ENCODE results near the gene FBN2.

The FBN2 gene

DNA sequence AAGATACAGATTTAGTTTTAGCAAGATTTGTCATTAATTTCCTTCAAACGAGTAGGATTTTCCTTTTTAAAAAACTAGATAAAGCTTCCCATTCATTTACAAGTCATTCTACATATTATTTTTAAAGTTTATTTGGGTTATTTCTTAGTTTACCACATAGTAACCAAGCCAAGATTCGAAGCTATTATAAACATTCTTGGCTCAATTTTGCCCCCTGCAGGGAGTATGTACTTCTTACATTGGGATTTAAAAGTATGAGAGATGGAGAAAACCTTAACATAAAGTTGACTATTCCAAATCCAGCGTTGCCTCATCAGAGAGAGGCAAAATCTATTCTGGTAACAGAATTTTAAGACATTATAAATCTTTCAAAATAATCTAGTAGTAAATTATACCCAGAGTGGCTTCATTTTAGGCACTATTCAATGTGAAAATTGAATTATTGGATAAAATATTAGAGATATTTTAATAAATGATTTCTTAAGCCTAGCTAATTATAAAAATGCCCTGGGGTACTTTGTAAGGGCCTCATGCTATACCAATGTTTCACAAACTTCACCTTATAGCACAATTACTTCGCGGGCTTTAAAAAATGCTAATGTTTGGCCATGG, 39.1 kb downstream of the FBN2 start:
- H3K4me1 ChIP-seq (ENCODE audit: insufficient read depth, low read length): peaks cover 25% of the 10 kb centered on the region
- H3K27me3 ChIP-seq (ENCODE audit: insufficient read depth, low read length): no peaks in the 10 kb centered on the region
- no peaks in the 10 kb centered on the region; the same call in 1 of the 2 replicates for H3K36me3 ChIP-seq (ENCODE audit: insufficient read depth, low read length)
- H3K27ac ChIP-seq (ENCODE audit: low read depth, low read length): no peak overlapping the region
- H3K9ac ChIP-seq (ENCODE audit: low read depth, low read length): no peak overlapping the region
- WGBS: 68% methylated on average over 2 of the region's 5 CpGs
- peaks cover 9% of the 10 kb centered on the region for H3K9me3 ChIP-seq (ENCODE audit: insufficient read depth, low read depth, low read length)
- H3K4me3 ChIP-seq (ENCODE audit: low read length): no peak overlapping the region

DNA sequence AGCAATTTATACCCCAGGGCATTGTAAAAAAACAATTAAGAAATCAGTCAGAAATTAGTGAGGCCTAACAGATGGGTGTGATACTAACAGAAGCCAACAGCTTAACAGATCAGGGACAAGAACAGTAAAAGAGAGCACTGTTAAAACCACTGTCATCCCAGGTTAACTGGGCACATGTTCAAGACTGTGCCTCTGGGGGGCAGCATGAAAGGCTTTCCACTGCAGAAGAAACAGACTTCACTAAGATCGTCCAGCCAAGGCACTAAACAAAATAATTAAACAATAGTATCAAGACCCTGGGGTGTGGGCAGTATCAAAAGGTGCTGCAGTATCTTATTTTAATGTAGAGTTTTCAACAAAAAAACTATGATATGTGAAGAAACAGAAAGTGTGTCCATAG, 43.5 kb downstream of the FBN2 start:
- Histone ChIP-seq H3K4me1 (ENCODE audit: insufficient read depth, low read length) (peaks cover 17% of the 10 kb centered on the region), H3K4me3 (ENCODE audit: low read length) (no peak overlapping the region), H3K27ac (ENCODE audit: low read depth, low read length) (no peak overlapping the region), H3K27me3 (ENCODE audit: insufficient read depth, low read length) (no peaks in the 10 kb centered on the region), H3K9ac (ENCODE audit: low read depth, low read length) (no peak overlapping the region), H3K36me3 (ENCODE audit: insufficient read depth, low read length) (no peaks in the 10 kb centered on the region; the same call in 1 of the 2 replicates), H3K9me3 (ENCODE audit: insufficient read depth, low read depth, low read length) (no peaks in the 10 kb centered on the region)
- 40% methylated on average over 1 of the region's 1 CpG for WGBS

DNA sequence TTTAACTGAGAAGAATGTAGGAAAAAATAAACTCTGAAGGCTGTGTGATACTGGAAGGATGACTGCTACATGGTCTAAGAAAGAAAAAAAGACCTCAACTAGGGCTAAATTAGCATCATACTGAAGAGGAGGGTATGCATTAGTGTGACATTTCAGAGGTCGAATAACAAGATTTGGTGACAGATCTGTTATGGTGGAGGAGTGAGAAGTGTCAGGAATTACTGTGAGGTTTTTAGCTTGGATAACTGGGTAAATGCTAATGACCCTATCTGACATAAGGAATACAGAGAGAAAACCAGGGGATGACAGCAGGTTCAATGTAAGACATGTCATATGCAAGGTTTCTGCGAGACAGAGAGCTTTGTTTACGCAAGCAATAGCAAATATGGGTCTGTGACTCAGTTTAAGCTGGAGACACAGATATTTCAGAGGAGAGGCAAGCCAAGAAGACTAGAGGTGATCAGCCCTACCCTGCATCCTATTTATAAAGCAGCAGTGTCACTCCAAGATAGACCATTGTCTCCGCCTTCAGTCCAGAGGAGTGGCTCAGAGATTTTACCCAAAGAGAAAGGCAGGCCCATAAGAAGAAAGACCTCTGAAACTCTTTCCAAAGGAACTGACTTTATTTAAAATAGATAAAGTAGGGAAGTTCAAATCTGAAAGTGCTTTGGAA, 44.3 kb downstream of the FBN2 start:
- Histone ChIP-seq H3K4me1 (ENCODE audit: insufficient read depth, low read length) (peaks cover 11% of the 10 kb centered on the region), H3K27ac (ENCODE audit: low read depth, low read length) (no peak overlapping the region), H3K9me3 (ENCODE audit: insufficient read depth, low read depth, low read length) (no peaks in the 10 kb centered on the region), H3K4me3 (ENCODE audit: low read length) (no peak overlapping the region), H3K9ac (ENCODE audit: low read depth, low read length) (no peak overlapping the region), H3K36me3 (ENCODE audit: insufficient read depth, low read length) (no peaks in the 10 kb centered on the region; the same call in 1 of the 2 replicates), H3K27me3 (ENCODE audit: insufficient read depth, low read length) (no peaks in the 10 kb centered on the region)
- WGBS: 91% methylated on average over 4 of the region's 4 CpGs

DNA sequence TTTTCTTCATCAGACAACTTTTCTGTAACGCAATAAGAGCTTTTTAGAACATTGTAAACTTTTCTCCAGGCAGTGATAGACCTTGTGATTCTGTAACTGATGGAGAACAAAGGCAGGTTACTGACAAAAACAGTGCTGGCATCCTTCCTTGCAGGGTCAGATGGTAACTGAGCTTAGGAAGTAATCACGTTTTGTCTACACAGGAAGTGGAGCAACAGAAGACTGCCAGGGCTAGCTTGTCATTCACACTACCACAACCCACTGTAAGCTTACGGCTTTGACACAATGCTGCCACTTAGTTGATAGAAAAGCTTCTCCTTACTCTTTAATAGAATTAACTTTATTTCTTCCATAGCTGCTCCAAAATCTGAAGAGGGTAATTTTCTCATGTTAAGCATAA, 46.8 kb downstream of the FBN2 start:
- 83% methylated on average over 3 of the region's 3 CpGs for WGBS
- H3K9ac ChIP-seq (ENCODE audit: low read depth, low read length): no peak overlapping the region
- no peaks in the 10 kb centered on the region for H3K27me3 ChIP-seq (ENCODE audit: insufficient read depth, low read length)
- no peaks in the 10 kb centered on the region; the same call in 1 of the 2 replicates for H3K36me3 ChIP-seq (ENCODE audit: insufficient read depth, low read length)
- H3K27ac ChIP-seq (ENCODE audit: low read depth, low read length): no peak overlapping the region
- H3K9me3 ChIP-seq (ENCODE audit: insufficient read depth, low read depth, low read length): no peaks in the 10 kb centered on the region
- H3K4me3 ChIP-seq (ENCODE audit: low read length): no peak overlapping the region
- peaks cover 11% of the 10 kb centered on the region; the same call in 1 of the 2 replicates for H3K4me1 ChIP-seq (ENCODE audit: insufficient read depth, low read length)

DNA sequence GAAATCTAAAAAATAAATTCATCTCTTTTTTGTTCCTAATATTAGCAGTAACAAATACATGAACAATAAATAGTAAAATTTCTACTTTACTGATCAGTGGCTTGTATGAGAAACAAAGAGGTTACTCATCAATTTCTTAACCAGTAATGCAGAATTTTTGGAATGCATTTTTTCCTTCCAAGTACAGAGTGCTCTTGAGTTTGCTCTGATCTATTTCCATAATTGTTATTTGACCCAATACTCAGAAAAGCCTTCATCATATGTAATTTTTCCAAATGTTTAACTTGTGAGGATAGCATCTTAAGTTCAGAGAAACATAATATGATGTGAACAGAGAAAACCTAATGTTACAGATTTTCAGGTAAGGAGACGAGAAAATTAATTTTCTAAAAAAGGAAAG, 47.3 kb downstream of the FBN2 start:
- H3K4me1 ChIP-seq (ENCODE audit: insufficient read depth, low read length): peaks cover 11% of the 10 kb centered on the region; the same call in 1 of the 2 replicates
- H3K9ac ChIP-seq (ENCODE audit: low read depth, low read length): no peak overlapping the region
- no peaks in the 10 kb centered on the region for H3K27me3 ChIP-seq (ENCODE audit: insufficient read depth, low read length)
- 100% methylated on average over 1 of the region's 1 CpG for WGBS
- H3K27ac ChIP-seq (ENCODE audit: low read depth, low read length): no peak overlapping the region
- H3K4me3 ChIP-seq (ENCODE audit: low read length): no peak overlapping the region
- H3K9me3 ChIP-seq (ENCODE audit: insufficient read depth, low read depth, low read length): no peaks in the 10 kb centered on the region
- H3K36me3 ChIP-seq (ENCODE audit: insufficient read depth, low read length): no peaks in the 10 kb centered on the region; the same call in 1 of the 2 replicates

DNA sequence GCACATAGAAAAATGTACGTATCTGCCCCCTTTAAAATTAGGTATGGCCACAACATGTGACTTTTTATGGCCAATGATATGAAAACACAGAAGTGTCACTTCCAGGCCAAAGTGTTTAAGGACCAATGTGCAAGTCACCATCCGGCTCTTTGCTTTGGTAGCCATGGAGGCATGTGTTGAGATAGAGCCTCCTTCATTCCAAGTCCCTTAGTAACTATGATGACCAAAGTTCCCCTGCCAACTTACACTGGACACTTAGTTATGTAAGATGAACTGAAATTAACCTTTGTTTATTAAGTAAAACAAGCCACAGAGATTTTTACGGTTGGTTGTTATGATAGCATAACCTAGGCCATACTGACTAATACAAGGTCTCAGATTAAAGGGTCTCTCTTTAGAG, 51.0 kb downstream of the FBN2 start:
- Histone ChIP-seq H3K27me3 (ENCODE audit: insufficient read depth, low read length) (no peaks in the 10 kb centered on the region), H3K4me3 (ENCODE audit: low read length) (no peak overlapping the region), H3K36me3 (ENCODE audit: insufficient read depth, low read length) (no peaks in the 10 kb centered on the region; the same call in 1 of the 2 replicates), H3K27ac (ENCODE audit: low read depth, low read length) (no peak overlapping the region), H3K9ac (ENCODE audit: low read depth, low read length) (no peak overlapping the region), H3K4me1 (ENCODE audit: insufficient read depth, low read length) (no peaks in the 10 kb centered on the region; the same call in 1 of the 2 replicates), H3K9me3 (ENCODE audit: insufficient read depth, low read depth, low read length) (no peaks in the 10 kb centered on the region)
- 77% methylated on average over 2 of the region's 3 CpGs for WGBS

DNA sequence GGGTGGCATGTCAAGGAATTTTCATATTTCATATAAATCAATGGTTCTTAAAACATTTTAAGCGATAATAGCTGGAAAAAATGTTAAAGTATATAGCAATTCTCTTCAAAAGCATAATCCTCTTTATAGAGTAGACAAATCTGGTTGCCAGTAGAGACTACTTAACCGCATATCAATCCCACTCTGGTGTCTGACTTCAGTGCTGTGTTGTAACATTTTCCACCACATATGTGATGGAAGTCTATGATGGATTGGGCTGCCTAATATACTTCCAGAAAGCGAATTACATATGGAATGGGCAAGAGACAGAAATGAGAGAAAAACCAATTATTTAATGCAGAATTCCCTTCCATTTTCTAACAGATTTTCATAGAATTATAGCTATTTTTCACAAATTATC, 54.3 kb downstream of the FBN2 start:
- H3K4me1 ChIP-seq (ENCODE audit: insufficient read depth, low read length): no peaks in the 10 kb centered on the region
- H3K4me3 ChIP-seq (ENCODE audit: low read length): no peak overlapping the region
- no peak overlapping the region for H3K9ac ChIP-seq (ENCODE audit: low read depth, low read length)
- WGBS: 94% methylated on average over 2 of the region's 3 CpGs
- H3K36me3 ChIP-seq (ENCODE audit: insufficient read depth, low read length): no peaks in the 10 kb centered on the region
- H3K27me3 ChIP-seq (ENCODE audit: insufficient read depth, low read length): no peaks in the 10 kb centered on the region
- no peaks in the 10 kb centered on the region for H3K9me3 ChIP-seq (ENCODE audit: insufficient read depth, low read depth, low read length)
- no peak overlapping the region for H3K27ac ChIP-seq (ENCODE audit: low read depth, low read length)

DNA sequence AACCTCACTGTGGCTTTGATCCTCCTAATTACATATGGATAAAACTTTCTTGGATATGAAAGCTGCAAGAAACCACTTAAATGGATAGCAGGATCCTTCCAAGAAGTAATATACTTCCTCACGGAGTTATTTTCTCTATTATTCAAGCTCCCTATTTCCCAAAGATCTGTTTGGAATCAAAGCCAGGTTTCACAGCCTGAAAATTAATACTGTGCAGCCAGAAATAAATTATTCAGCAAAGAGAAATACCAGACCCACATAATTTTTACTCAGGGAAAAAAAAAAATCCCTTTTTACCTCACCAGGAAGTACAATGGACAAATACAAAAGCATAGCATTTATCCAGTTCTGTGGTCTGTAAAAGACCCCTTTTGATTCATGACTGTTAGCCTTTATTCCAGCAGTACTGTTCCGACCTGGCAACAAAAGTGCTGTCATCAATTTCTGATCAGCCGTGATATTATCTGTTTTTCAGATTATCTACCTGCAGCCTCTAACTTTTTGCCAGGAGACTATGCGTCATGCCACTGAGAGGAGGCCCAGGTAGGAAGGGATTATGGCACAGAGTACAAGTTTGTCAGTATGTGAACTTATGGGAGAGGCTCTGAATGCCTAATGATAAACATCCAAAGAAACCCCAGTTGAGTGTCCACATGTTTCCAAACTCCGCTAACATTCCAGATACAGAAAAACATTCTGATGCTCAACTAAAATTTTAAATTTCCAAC, 57.0 kb downstream of the FBN2 start:
- no peak overlapping the region for H3K27ac ChIP-seq (ENCODE audit: low read depth, low read length)
- H3K9ac ChIP-seq (ENCODE audit: low read depth, low read length): no peak overlapping the region
- WGBS: 95% methylated on average over 4 of the region's 5 CpGs
- no peaks in the 10 kb centered on the region for H3K36me3 ChIP-seq (ENCODE audit: insufficient read depth, low read length)
- H3K9me3 ChIP-seq (ENCODE audit: insufficient read depth, low read depth, low read length): no peaks in the 10 kb centered on the region
- H3K4me3 ChIP-seq (ENCODE audit: low read length): no peak overlapping the region
- no peaks in the 10 kb centered on the region for H3K27me3 ChIP-seq (ENCODE audit: insufficient read depth, low read length)
- H3K4me1 ChIP-seq (ENCODE audit: insufficient read depth, low read length): no peaks in the 10 kb centered on the region

DNA sequence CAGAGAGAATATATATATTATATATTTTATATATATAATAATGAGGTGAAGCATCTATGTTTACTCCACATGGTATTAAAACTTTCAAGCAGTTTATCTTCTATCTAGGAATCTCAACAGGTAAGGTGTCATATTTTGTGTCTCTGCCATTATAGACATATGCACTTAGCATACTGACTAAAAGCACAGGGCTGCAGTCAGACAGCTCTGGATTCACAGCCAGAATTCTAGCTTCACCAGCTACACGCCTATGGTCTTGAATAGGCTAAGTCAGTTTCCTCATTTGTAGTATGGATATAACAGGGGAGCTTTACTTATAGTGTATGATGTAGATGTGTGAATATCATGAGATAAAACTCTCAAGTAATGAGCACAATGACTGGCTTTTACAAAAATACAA, 57.9 kb downstream of the FBN2 start:
- Histone ChIP-seq H3K36me3 (ENCODE audit: insufficient read depth, low read length) (no peaks in the 10 kb centered on the region), H3K27ac (ENCODE audit: low read depth, low read length) (no peak overlapping the region), H3K9ac (ENCODE audit: low read depth, low read length) (no peak overlapping the region), H3K4me1 (ENCODE audit: insufficient read depth, low read length) (no peaks in the 10 kb centered on the region), H3K27me3 (ENCODE audit: insufficient read depth, low read length) (no peaks in the 10 kb centered on the region), H3K9me3 (ENCODE audit: insufficient read depth, low read depth, low read length) (no peaks in the 10 kb centered on the region), H3K4me3 (ENCODE audit: low read length) (no peak overlapping the region)
- 95% methylated on average over 1 of the region's 1 CpG for WGBS

DNA sequence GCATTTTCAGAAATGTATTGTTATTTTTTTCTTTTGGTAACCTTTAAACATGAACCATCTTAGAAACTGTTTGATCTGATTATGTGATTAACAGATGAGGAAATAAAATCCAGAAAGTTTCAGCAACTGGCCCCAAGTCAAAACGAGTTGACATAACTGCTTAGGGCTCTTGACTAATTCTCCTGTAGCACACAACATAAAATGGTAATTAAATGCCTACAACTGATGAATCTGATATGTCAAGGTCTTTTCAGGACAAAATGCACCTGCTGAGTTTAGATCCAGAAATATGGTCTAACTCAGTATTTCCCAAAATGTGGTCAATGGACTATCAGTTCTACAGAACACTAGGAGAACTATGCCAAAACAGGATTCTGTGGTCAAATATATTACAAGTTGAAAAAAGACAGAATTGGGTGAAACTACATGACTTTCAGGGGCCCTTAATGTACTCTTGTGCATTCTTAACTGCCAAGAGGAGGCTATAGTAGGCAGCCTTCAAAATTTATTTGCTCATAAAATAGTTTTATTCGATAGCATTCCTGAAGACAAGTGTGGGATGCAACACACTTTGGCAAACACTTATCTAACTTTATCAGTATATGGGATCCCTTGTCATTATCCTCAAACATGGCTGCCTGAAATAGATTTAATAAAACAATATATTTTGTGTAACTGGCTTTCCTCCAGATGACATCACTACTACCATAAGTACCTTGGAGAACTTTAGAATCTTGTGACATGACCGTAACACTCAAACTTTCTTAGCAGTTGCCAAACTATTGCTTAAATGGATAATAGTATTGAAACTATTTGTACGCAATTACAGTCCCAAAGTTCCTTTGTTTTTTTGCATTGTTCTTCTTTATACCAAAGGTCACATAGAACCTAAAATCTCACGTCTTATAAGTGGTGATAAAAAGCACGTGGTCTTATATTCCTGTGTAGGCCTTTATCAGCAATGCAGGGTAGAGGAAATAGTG, 59.4 kb downstream of the FBN2 start:
- WGBS: 84% methylated on average over 4 of the region's 6 CpGs
- Histone ChIP-seq H3K27me3 (ENCODE audit: insufficient read depth, low read length) (no peaks in the 10 kb centered on the region), H3K9ac (ENCODE audit: low read depth, low read length) (no peak overlapping the region), H3K36me3 (ENCODE audit: insufficient read depth, low read length) (no peaks in the 10 kb centered on the region), H3K4me1 (ENCODE audit: insufficient read depth, low read length) (no peaks in the 10 kb centered on the region), H3K27ac (ENCODE audit: low read depth, low read length) (no peak overlapping the region), H3K4me3 (ENCODE audit: low read length) (no peak overlapping the region), H3K9me3 (ENCODE audit: insufficient read depth, low read depth, low read length) (no peaks in the 10 kb centered on the region)
